HG02759 (cell line): Measurements from ENCODE around the gene ANKRD39.
"Not testable (repeated sequence)": the region's sequence is repeated elsewhere in the genome, so short reads cannot be mapped to it uniquely, and the experiment has no call there.

ENCODE experiments used
- ATAC-seq: cut with Tn5 transposase; IDR thresholded peaks from one replicate; pipeline ENCODE4 v1.9.1; 2021; ENCODE audit warnings: mild to moderate bottlenecking, moderate library complexity; ENCODE audit not compliant: unreplicated experiment

The ANKRD39 gene, protein sequence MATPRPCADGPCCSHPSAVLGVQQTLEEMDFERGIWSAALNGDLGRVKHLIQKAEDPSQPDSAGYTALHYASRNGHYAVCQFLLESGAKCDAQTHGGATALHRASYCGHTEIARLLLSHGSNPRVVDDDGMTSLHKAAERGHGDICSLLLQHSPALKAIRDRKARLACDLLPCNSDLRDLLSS

GRCh38 chr2:96857667-96858372 lies at the start of gene ANKRD39:
Gene ANKRD39 (minus strand): TSS chr2:96858016. CDS start chr2:96857987, 29 bp downstream.
- ATAC-seq = peak; percentile 92

DNA sequence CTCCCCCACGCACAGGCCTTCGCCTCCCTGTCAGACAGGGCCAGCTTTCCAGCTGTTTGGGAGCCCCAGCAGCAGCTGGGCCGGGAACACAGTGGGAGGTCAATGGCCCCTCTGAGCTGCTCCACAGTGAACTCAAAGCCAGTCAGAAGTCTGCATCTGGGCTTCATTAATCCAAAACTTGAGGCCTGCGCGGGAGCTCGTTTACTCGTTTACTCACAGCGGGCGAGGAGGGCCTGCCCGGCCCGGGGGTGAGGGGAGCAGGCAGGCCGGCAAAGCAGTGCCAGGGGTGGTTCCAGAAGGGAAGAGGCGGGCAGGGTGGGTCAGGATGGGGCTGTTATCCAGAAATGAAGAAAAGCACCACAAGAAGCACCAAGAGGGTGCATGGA lies 48.9 kb upstream of the ANKRD39 start:
- no peak for ATAC-seq

DNA sequence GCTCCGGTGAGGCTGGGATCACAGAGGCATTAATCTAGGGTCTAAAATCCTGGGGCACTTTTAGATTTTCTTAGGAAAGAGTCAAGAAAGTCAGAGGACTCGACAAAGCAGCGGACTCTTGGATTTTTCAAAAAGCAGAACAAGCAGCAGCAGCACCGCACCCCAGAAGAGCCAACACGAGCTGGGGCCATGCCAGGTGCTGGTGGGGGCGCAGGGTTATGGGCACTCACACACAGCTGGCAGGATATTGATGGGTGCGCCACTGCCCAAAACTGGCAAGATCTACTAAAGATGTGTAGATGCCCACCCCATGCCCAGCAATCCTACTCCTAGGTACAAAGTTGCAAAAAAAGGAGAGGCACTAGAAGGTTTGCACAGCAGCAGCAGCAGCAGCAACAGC lies 46.0 kb upstream of the ANKRD39 start:
- no peak for ATAC-seq

DNA sequence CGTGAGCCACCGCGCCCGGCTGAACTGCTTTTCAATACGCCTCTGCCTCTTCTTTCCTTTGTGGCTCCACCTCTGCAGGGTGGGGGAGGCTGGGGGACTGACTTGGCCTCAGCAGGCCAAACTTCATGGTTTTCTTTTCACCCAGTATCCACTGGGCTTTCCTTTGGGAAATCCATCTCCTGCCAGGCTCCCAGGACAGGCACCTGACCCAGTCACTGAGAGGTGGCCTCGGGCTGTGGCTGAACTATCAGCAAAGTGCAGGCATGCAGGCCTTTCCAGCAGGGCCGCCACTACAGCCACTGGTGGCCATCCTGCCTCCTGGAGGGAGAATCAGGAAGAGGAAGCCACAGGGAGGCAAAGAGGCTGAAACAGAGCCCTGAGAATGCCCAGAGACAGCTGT lies 45.5 kb upstream of the ANKRD39 start:
- no peak for ATAC-seq

DNA sequence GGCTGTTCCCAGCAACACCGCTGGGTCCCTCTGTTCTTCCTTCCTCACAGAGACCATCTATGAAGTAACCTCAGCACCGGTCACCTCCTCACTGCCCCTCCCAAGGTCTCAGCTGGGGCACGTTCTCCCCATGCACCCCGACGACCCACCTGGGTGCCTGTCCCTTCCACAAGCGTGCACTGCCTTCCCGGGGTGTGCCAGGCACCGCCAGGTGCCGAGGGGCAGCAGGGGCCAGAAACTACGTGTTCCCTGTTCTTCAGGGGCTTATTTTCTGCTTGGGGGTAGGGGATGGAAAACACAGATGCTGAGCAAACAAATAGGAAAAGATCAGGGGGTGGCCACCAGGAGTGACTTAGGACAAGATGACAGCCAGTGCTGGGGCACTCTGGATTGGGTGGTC lies 42.4 kb upstream of the ANKRD39 start:
- ATAC-seq = no peak

GRCh38 chr2:96899413-96899741 lies 41.6 kb upstream of the ANKRD39 start:
- ATAC-seq = no peak

- no peak for ATAC-seq
Observed at GRCh38 chr2:96898641-96899412, 41.0 kb upstream of the ANKRD39 start.

DNA sequence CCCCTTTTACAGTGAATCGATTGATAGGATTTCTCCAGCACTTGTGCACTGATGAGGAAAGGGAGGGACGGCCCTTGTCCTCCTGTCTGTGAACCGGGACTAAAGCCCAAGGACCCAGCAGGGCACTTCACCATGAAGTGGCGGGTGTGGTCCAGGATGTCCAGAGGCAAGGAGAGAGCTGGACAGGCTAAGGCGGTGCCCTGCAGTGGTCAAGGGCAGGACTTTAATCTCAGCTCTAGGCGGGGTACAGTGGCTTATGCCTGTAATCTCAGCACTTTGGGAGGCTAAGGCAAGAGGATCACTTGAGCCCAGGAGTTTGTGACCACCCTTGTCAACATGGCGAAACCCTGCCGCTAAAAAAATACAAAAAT lies 40.3 kb upstream of the ANKRD39 start:
- no peak for ATAC-seq

DNA sequence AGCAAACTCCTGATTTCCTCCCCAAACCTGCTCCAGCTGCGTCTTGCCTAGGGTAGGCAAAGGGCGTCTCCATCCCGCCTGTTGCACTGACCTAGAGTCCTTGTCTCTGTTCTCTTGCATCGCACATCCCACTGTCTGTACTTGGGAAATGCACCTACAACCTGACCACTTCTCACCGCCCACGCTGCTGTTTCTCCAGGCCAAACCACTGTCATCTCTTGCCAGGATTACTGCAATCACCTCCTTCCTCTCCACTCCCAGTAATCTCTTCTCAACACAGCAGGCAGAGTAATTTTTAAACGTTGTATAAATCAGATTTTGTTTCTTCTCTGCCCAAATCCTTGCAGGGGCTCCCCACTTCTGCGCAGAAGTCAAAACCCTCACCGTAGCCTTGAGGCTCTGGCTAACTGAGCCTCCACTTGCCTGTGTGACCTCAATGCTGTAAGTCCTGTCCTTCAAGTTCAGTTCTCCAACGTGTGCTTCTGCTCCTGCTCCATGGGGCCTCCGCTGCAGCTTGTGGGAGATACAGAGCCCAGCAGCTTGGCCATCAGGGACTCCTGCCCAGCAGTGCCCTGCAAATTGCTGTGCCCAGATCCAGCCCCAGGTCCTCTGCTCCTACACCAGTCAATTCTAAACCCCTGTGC lies 39.8 kb upstream of the ANKRD39 start:
- no peak for ATAC-seq

GRCh38 chr2:96895746-96896651 lies 38.2 kb upstream of the ANKRD39 start:
- no peak for ATAC-seq

GRCh38 chr2:96895032-96895745 lies 37.4 kb upstream of the ANKRD39 start:
- no peak for ATAC-seq

DNA sequence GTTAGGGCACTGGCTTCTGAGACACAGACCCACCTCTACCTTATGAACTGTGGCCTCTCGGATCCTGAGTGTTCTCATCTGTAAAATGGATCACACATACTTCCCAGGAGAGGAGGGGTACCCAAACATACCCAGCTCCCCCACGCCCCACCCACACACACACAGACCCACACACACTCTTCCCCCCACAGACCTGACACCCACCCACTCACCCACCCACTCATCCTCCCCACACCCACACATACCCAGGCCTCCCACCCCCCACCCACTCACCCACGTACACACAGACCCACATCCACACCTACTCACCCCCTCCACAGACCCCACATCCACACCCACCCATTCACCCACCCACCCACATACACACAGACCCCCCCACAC lies 36.3 kb upstream of the ANKRD39 start:
- no peak for ATAC-seq

DNA sequence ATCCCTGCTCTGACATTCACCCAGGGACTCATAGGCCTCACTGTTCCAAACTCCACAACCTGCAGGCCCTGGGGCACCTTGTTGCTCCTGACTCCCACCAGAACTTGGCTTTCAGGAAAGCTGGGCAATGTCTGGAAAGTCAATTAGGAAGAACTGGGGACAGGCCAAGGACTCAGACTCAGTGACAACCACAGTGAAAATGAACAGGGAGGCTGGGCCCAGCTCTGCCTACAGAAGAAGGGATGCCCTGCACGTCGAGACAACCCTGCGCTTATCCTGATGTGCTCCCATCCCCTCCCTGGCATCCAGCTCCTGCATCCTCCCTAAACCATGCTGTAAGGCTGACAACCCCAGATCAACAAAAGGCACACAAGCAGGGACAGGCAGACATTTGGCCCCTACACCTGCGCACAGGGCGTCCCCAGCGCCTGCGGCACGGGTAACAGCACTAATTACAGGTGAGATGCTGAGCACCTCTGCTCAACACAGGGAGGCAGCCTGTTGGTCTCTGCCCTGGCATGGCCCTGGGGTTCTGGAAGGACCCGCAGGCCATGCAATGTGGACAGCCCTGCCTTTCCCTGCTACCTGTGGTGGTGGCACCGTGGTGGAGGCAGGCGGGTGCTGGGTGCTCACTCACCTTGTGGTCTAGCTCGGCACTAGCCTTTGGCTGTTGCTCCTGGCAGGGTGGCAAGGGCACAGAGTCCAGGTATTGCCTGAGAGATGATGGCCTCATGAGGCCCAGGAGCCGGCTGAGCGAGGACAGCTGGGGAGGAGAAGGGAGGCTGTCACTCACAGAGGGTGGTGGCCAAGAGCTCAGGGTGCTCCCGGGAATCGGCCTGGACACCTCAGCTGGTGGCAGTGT lies 35.7 kb upstream of the ANKRD39 start:
- ATAC-seq = no peak

GRCh38 chr2:96891591-96892333 lies 33.9 kb upstream of the ANKRD39 start:
- no peak for ATAC-seq

DNA sequence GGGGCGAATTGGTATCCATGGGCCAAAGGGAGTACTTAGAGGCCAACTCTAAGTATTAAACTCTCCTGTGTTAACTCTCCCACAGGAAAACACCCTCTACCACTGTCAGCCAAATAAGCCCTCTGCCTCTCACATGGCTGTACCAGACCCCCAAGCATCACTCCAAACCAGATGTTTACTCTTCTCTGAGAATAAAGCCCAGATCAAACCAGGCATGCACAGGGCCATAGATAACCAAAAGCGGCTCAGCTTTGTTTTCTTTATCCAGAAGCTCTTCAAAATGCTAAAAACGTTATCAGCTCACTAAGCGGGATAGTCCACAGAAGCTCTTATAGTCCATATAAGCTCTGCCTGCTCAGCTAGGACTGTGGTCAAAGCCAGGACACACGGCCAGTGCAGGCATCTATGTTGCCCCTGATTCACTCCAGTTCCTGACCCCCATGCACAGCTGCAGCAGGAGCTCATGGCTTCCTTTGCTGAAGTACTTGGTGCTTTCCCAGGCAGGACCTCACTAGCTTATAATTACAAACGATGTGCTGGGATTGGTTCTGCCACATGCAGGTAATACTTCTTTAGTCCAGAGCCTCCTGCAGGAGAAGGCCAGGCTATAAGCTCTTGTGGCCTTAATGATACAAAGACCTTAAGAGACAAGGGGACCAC lies 33.0 kb upstream of the ANKRD39 start:
- ATAC-seq = no peak

DNA sequence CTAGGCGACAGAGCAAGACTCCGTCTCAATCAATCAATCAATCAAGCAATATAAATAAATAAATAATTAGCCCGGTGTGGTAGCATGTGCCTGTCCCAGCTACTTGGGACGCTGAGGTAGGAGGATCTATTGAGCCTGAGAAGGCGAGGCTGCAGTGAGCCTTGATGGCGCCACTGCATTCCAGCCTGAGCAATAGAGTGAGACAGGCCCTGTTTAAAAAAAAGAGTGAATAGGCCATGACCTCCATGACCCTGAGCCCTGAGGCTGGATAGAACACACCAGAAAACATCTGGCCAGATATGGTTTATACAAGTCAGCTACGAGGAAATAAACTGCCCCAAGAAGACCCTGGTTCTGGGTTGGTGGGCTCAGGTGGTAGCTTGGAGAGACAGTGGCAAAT lies 32.4 kb upstream of the ANKRD39 start:
- ATAC-seq = no peak

DNA sequence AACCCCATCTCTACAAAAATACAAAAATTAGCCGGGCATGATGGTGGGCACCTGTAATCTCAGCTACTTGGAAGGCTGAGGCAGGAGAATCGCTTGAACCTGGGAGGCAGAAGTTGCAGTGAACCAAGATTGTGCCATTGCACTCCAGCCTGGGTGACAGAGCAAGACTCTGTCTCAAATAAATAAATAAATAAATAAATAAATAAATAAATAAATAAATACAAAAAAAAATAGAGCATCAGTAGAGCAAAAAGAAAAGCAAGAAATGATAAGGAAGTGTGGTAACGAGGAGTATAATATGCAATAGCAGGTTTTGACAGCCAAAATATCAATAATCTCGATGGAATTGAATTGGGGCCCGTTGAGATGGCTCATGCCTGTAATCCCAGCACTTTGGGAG lies 31.7 kb upstream of the ANKRD39 start:
- not testable (repeated sequence) for ATAC-seq
